ENCODE data around the gene CDH7.

DNA sequence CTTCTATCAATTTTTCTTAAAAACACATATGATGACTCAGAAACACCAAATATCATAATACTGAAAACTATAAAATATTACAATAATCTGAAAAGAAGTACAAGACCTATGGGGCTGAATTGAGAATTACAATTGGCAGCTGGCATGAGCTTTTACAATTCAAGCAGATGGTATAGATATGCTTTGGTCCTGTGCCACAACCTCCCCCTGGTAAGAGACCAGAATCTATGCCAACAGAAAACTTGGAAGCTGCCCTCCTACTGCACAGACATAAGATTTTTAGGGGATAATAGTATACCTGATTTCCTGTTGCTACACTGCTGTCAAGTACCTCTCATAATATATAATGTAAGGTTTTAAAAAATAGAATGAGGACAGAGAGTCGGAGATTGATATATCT, 46.8 kb upstream of the CDH7 start:
- TF ChIP-seq, protein P1, sequence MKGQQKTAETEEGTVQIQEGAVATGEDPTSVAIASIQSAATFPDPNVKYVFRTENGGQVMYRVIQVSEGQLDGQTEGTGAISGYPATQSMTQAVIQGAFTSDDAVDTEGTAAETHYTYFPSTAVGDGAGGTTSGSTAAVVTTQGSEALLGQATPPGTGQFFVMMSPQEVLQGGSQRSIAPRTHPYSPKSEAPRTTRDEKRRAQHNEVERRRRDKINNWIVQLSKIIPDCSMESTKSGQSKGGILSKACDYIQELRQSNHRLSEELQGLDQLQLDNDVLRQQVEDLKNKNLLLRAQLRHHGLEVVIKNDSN (IDR thresholded peaks at IDR 0.05) = no peak
- TF ChIP-seq FOXM1 (IDR thresholded peaks at IDR 0.05; ENCODE audit: borderline replicate concordance, low read depth) (no peak), TAF1 (IDR thresholded peaks at IDR 0.05; ENCODE audit: low read depth) (no peak), EP300 (IDR thresholded peaks at IDR 0.05; ENCODE audit: borderline replicate concordance) (no peak), NFIC (IDR thresholded peaks at IDR 0.05) (no peak), RAD21 (IDR thresholded peaks at IDR 0.05; ENCODE audit: low read depth) (no peak), EGR1 (IDR thresholded peaks at IDR 0.05) (no peak), TCF12 (IDR thresholded peaks at IDR 0.05; ENCODE audit: low read depth) (no peak), ZBTB7A (IDR thresholded peaks at IDR 0.05; ENCODE audit: low read depth) (no peak), CREB1 (IDR thresholded peaks at IDR 0.05; ENCODE audit: low read depth) (no peak), YY1 (IDR thresholded peaks at IDR 0.05; ENCODE audit: low read depth) (no peak)
- TF ChIP-seq, protein P2, sequence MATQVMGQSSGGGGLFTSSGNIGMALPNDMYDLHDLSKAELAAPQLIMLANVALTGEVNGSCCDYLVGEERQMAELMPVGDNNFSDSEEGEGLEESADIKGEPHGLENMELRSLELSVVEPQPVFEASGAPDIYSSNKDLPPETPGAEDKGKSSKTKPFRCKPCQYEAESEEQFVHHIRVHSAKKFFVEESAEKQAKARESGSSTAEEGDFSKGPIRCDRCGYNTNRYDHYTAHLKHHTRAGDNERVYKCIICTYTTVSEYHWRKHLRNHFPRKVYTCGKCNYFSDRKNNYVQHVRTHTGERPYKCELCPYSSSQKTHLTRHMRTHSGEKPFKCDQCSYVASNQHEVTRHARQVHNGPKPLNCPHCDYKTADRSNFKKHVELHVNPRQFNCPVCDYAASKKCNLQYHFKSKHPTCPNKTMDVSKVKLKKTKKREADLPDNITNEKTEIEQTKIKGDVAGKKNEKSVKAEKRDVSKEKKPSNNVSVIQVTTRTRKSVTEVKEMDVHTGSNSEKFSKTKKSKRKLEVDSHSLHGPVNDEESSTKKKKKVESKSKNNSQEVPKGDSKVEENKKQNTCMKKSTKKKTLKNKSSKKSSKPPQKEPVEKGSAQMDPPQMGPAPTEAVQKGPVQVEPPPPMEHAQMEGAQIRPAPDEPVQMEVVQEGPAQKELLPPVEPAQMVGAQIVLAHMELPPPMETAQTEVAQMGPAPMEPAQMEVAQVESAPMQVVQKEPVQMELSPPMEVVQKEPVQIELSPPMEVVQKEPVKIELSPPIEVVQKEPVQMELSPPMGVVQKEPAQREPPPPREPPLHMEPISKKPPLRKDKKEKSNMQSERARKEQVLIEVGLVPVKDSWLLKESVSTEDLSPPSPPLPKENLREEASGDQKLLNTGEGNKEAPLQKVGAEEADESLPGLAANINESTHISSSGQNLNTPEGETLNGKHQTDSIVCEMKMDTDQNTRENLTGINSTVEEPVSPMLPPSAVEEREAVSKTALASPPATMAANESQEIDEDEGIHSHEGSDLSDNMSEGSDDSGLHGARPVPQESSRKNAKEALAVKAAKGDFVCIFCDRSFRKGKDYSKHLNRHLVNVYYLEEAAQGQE (IDR thresholded peaks at IDR 0.05; ENCODE audit: low read depth) = no peak
- TF ChIP-seq, protein P3, sequence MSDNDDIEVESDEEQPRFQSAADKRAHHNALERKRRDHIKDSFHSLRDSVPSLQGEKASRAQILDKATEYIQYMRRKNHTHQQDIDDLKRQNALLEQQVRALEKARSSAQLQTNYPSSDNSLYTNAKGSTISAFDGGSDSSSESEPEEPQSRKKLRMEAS (IDR thresholded peaks at IDR 0.05) = no peak

Data from Ishikawa (cell line).